GM12878 (cell line): ENCODE results near the gene FNDC3B. TPM values are rescaled to one million over a fixed set of nuclear protein-coding genes. Genes with fewer than 3 reads are reported as not detected.

Experiments
- ATAC-seq: fragments of 200-7000 bp; cut with Tn5 transposase; 3 replicates; pipeline ENCODE4 v1.9.1; 2020; ENCODE audit warnings: mild to moderate bottlenecking, moderate library complexity
- BruUV-seq: library from RNA; stranded (reverse); fragments of 400-500 nt; replicated peaks from 2 replicates; lab custom pipeline; 2021; lab: Mats Ljungman, UMichigan
- CTCF ChIA-PET: fragments of 300-600 bp; sonication (Branson Sonifier 250); formaldehyde crosslinking; extraction: SDS; loops from one replicate; lab custom pipeline; 2021; ENCODE audit warnings: inconsistent platforms; lab: Yijun Ruan, JAX
- POLR2A ChIA-PET: fragments of 350-600 bp; formaldehyde crosslinking; extraction: SDS; loops from one replicate; lab custom pipeline; 2021; ENCODE audit warnings: inconsistent platforms; lab: Charles Lee
- RAD21 ChIA-PET: fragments of 300-600 bp; sonication (Branson Sonifier 250); formaldehyde crosslinking; loops from one replicate; lab custom pipeline; 2023; ENCODE audit warnings: antibody characterized with exemption; ENCODE audit not compliant: unreplicated experiment; lab: Charles Lee
- SMC1A ChIA-PET: fragments of 300-600 bp; sonication (Branson Sonifier 250); formaldehyde crosslinking; loops from one replicate; lab custom pipeline; 2023; ENCODE audit not compliant: unreplicated experiment, uncharacterized antibody; lab: Charles Lee
- DNase-seq: peaks from one replicate; pipeline ENCODE4 v3.0.0-alpha.2; 2011; ENCODE audit warnings: low read depth, low spot score
- FAIRE-seq: peaks from 3 replicates; lab custom pipeline; 2011; peaks lifted over from hg19 to GRCh38; lab: Jason Lieb, UNC
- H2AFZ ChIP-seq: 2 replicates; pipeline ENCODE4 v1.6.0; 2011; ENCODE audit warnings: low read depth, low read length, control low read depth; ENCODE audit not compliant: control insufficient read depth
- H3K27ac ChIP-seq: 2 replicates; pipeline ENCODE4 v1.5.1; 2011; ENCODE audit warnings: control low read depth; ENCODE audit not compliant: control insufficient read depth, insufficient read depth
- H3K27me3 ChIP-seq, 2 experiments: replicated peaks in 1 of 2; 2 replicates each; pipeline versions ENCODE4 v1.6.0 to v1.6.1; 2011; ENCODE audit warnings: low read length in 1 of 2; ENCODE audit not compliant: control insufficient read depth in 2 of 2, insufficient read depth in 2 of 2
- H3K36me3 ChIP-seq, 2 experiments: 2 replicates each; pipeline ENCODE4 v1.5.1; 2011; ENCODE audit warnings: low read length in 1 of 2; ENCODE audit not compliant: control insufficient read depth in 2 of 2, insufficient read depth in 2 of 2
- H3K4me1 ChIP-seq: 2 replicates; pipeline ENCODE4 v1.6.1; 2011; ENCODE audit warnings: mild to moderate bottlenecking, low read length, moderate library complexity, mixed read lengths; ENCODE audit not compliant: control insufficient read depth, insufficient read depth
- H3K4me2 ChIP-seq: 2 replicates; pipeline ENCODE4 v1.6.0; 2011; ENCODE audit warnings: control low read depth; ENCODE audit not compliant: control insufficient read depth, insufficient read depth
- H3K4me3 ChIP-seq: fragments of 200-600 bp; sonication (generic); 2 replicates; pipeline ENCODE4 v1.5.1; 2016
- H3K79me2 ChIP-seq: 2 replicates; pipeline ENCODE4 v1.6.0; 2011; ENCODE audit warnings: low read length; ENCODE audit not compliant: control insufficient read depth, insufficient read depth
- H3K9ac ChIP-seq: 2 replicates; pipeline ENCODE4 v1.8.0; 2011; ENCODE audit warnings: low read length, control low read depth, mixed read lengths; ENCODE audit not compliant: control insufficient read depth, insufficient read depth
- H3K9me3 ChIP-seq: replicated peaks from 3 replicates; pipeline ENCODE4 v1.5.1; 2011; ENCODE audit warnings: mild to moderate bottlenecking, low read length; ENCODE audit not compliant: control insufficient read depth, insufficient read depth
- H4K20me1 ChIP-seq: 2 replicates; pipeline ENCODE4 v1.6.0; 2011; ENCODE audit not compliant: control insufficient read depth, insufficient read depth
- ATF7 ChIP-seq: fragments of 450-650 bp; IDR thresholded peaks from 2 replicates; pipeline ENCODE4 v1.6.1; 2016; ENCODE audit warnings: low read depth, mild to moderate bottlenecking
- IRF4 ChIP-seq: IDR thresholded peaks from 2 replicates; pipeline ENCODE4 v1.6.1; 2011; ENCODE audit warnings: low read depth, low read length
- MEF2A ChIP-seq: IDR thresholded peaks from 2 replicates; pipeline ENCODE4 v1.6.1; 2011; ENCODE audit warnings: low read depth, mild to moderate bottlenecking, low read length, moderate library complexity; ENCODE audit not compliant: insufficient read depth
- RAD21 ChIP-seq: IDR thresholded peaks from 2 replicates; pipeline ENCODE4 v1.6.1; 2011; ENCODE audit warnings: mild to moderate bottlenecking, low read depth, low read length, moderate library complexity; ENCODE audit not compliant: insufficient read depth
- WGBS: methylation state at CpG from one replicate; pipeline ENCODE4 v1.1.6; 2016; ENCODE audit warnings: low lambda C conversion rate; ENCODE audit not compliant: insufficient replicate concordance, insufficient coverage; ENCODE audit errors: missing lambda C conversion rate; 5-methylcytosine and 5-hydroxymethylcytosine counted together
- in situ Hi-C: fragments of 300-500 bp; cut with MboI; formaldehyde crosslinking; loops from 9 replicates; pipeline ENCODE4 v1.14.3; 2018; ENCODE audit warnings: mixed read lengths
- intact Hi-C: fragments of 100-400 bp; cut with micrococcal nuclease; formaldehyde crosslinking; loops from one replicate; pipeline ENCODE4 v1.14.2; 2022; ENCODE audit not compliant: unreplicated experiment
- polyA plus RNA-seq, 11 experiments: library from polyadenylated mRNA; depleted of rRNA in 4 of 11; unstranded in 6 of 11; stranded (reverse) in 5 of 11; fragments of >200 nt; fragmentation: Nextera tagmentation in 4 of 11; fragmentation: Illumina TruSeq in 1 of 11; extraction: Ambion mirVana in 4 of 11; extraction: Trizol in 1 of 11; gene quantifications; 1 replicate in 1 of 11; 2 replicates in 10 of 11; pipeline versions ENCODE4 v1.2.1 to v1.2.3, GENCODE V29; 2011 to 2016; ENCODE audit warnings: inconsistent platforms in 2 of 11, missing spikeins in 2 of 11, low read depth in 1 of 11
- total RNA-seq, 4 experiments: library from RNA; depleted of rRNA in 3 of 4; stranded (reverse); fragments of >200 nt in 3 of 4; fragmentation: Illumina TruSeq in 1 of 4; extraction: Trizol in 1 of 4; gene quantifications; 2 replicates each; pipeline versions ENCODE4 v1.2.1 to v1.2.3, GENCODE V29; 2013 to 2021
- TF ChIP-seq, protein P1 (sequence below): IDR thresholded peaks from 2 replicates; pipeline ENCODE4 v1.6.1; 2011; ENCODE audit warnings: mild to moderate bottlenecking, low read depth, low read length, moderate library complexity; ENCODE audit not compliant: insufficient replicate concordance
- TF ChIP-seq, protein P2 (sequence below), 3 experiments: IDR thresholded peaks in 2 of 3; conservative IDR thresholded peaks in 1 of 3; 2 replicates each; pipeline ENCODE4 v1.5.1; 2011; ENCODE audit warnings: low read depth in 3 of 3, low read length in 3 of 3, mild to moderate bottlenecking in 3 of 3, control low read depth in 2 of 3, moderate library complexity in 2 of 3, inconsistent platforms in 1 of 3, mixed read lengths in 1 of 3; ENCODE audit not compliant: control insufficient read depth in 2 of 3, insufficient read depth in 1 of 3; ENCODE audit errors: extremely low read depth in 1 of 3

FNDC3B gene
- total and polyA plus RNA-seq, 10 of the 15 experiments (the other 5 are each of a cell fraction or from before 2014, with no cell fraction given), result 7.9 to 35.0 (median 18.5) TPM

DNA sequence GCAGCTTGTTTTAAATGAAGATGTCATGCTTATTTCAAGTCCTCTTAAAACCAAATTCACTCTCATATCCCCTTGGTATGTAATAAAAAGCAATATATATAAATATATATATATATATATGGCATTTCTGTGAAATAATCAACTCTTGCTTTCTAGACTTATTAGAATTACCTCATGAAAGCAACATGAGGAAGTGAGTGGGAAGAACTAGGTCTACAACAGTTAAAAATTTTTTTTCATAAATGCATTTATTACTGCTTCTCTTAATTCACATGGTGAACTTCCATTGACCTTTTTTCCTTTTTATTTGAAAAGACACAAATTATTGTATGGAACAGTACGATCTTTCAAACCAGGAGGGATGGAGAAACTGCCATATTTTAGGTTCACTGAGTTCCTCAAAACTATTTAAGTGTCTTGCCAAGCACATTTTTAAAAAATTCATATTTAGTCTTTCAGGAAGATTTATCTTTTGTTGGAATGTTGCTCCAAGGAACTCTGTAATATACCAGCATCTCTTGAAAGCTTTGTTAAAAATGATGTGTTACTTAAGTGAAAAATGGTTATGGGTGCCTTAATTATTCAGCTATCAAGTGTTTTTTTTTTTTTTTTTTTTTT lies 223.7 kb downstream of the FNDC3B start:
- Histone ChIP-seq H3K79me2 (no peaks in the 10 kb centered on the region), H3K4me2 (no peak overlapping the region), H3K4me3 (no peak overlapping the region), H4K20me1 (no peaks in the 10 kb centered on the region), H3K27me3 (no peaks in the 10 kb centered on the region), H2AFZ (no peak overlapping the region), H3K27ac (no peak overlapping the region), H3K9ac (no peak overlapping the region), H3K9me3 (no peaks in the 10 kb centered on the region), H3K4me1 (no peaks in the 10 kb centered on the region), H3K36me3 (peaks cover 2 to 16% of the 10 kb centered on the region in 2 experiments; a peak in 3 of 4 replicates)
- 92% methylated on average over 1 of the region's 1 CpG for WGBS
- in situ Hi-C loops, result no loop called here
- ATAC-seq (no peak), DNase-seq (no peak), FAIRE-seq (no peak)
- CTCF ChIA-PET, result interaction anchor here (0.6 kb wide), 1 partner anchor 1394 kb away, joined by 3 read pairs; no protein-coding TSS in a partner anchor
- intact Hi-C loops, result no loop called here
- SMC1A ChIA-PET, result no interaction called here
- BruUV-seq, result no TSS peak
- RAD21 ChIA-PET, result no interaction called here
- TF ChIP-seq, protein P1, sequence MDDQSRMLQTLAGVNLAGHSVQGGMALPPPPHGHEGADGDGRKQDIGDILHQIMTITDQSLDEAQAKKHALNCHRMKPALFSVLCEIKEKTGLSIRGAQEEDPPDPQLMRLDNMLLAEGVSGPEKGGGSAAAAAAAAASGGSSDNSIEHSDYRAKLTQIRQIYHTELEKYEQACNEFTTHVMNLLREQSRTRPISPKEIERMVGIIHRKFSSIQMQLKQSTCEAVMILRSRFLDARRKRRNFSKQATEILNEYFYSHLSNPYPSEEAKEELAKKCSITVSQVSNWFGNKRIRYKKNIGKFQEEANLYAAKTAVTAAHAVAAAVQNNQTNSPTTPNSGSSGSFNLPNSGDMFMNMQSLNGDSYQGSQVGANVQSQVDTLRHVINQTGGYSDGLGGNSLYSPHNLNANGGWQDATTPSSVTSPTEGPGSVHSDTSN, result no peak
- no peak for TF ChIP-seq MEF2A
- TF ChIP-seq, protein P2, sequence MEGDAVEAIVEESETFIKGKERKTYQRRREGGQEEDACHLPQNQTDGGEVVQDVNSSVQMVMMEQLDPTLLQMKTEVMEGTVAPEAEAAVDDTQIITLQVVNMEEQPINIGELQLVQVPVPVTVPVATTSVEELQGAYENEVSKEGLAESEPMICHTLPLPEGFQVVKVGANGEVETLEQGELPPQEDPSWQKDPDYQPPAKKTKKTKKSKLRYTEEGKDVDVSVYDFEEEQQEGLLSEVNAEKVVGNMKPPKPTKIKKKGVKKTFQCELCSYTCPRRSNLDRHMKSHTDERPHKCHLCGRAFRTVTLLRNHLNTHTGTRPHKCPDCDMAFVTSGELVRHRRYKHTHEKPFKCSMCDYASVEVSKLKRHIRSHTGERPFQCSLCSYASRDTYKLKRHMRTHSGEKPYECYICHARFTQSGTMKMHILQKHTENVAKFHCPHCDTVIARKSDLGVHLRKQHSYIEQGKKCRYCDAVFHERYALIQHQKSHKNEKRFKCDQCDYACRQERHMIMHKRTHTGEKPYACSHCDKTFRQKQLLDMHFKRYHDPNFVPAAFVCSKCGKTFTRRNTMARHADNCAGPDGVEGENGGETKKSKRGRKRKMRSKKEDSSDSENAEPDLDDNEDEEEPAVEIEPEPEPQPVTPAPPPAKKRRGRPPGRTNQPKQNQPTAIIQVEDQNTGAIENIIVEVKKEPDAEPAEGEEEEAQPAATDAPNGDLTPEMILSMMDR (IDR thresholded peaks at IDR 0.05 in 2 of 3, conservative IDR thresholded peaks at IDR 0.05 in 1 of 3; ENCODE audit: control insufficient read depth in 2 of 3, extremely low read depth in 1 of 3, insufficient read depth in 1 of 3, low read depth in 3 of 3, low read length in 3 of 3), result no peak
- TF ChIP-seq RAD21, result no peak
- TF ChIP-seq ATF7, result no peak
- TF ChIP-seq IRF4, result no peak
- POLR2A ChIA-PET, result interaction anchor here (0.6 to 0.7 kb wide), 3 partner anchors 18 to 236 kb away, joined by 4 to 7 read pairs (median 4); no protein-coding TSS in a partner anchor
